Immature natural killer cell (primary cell): ENCODE measurements around the gene CAMK1D. TPM values are rescaled to one million over a fixed set of nuclear protein-coding genes. Genes with fewer than 3 reads are reported as not detected.

Experiments used
- DNase-seq, 3 donors: peaks; one replicate each; pipeline ENCODE4 v3.0.0; 2022; ENCODE audit warnings: mixed read lengths in 1 of 3
- H3K27ac Mint-ChIP-seq, 6 donors: one replicate each; pipeline ENCODE4 v1.8.0; 2020; ENCODE audit warnings: mixed read lengths in 6 of 6, mild to moderate bottlenecking in 5 of 6, inconsistent platforms in 4 of 6, moderate library complexity in 3 of 6
- H3K27me3 Mint-ChIP-seq, 3 donors: one replicate each; pipeline ENCODE4 v1.8.0; 2020 to 2021; ENCODE audit warnings: low read depth in 3 of 3, mild to moderate bottlenecking in 3 of 3, mixed read lengths in 3 of 3, moderate library complexity in 3 of 3, inconsistent platforms in 1 of 3
- H3K36me3 Mint-ChIP-seq, 3 donors: one replicate each; pipeline ENCODE4 v1.8.0; 2020; ENCODE audit warnings: mixed read lengths in 3 of 3, inconsistent platforms in 2 of 3, mild to moderate bottlenecking in 2 of 3
- H3K4me1 Mint-ChIP-seq, 2 donors: one replicate each; pipeline ENCODE4 v1.8.0; 2020; ENCODE audit warnings: inconsistent platforms in 2 of 2, mild to moderate bottlenecking in 2 of 2, mixed read lengths in 2 of 2, moderate library complexity in 1 of 2
- H3K4me3 Mint-ChIP-seq, 5 donors: one replicate each; pipeline ENCODE4 v1.8.0; 2020; ENCODE audit warnings: mild to moderate bottlenecking in 5 of 5, mixed read lengths in 5 of 5, inconsistent platforms in 3 of 5, moderate library complexity in 3 of 5
- H3K9me3 Mint-ChIP-seq, 6 donors: one replicate each; pipeline ENCODE4 v1.8.0; 2020; ENCODE audit warnings: mild to moderate bottlenecking in 6 of 6, mixed read lengths in 6 of 6, inconsistent platforms in 4 of 6, moderate library complexity in 3 of 6
- polyA plus RNA-seq, 3 donors: library from polyadenylated mRNA; unstranded; fragments of 300-500 nt; fragmentation: Illumina TruSeq; gene quantifications; one replicate each; pipeline ENCODE4 v1.2.3, GENCODE V29; 2021

Gene CAMK1D
- polyA plus RNA-seq, 3 donors from 2014 or later, result 5.3 to 19.3 (median 7.7) TPM

DNA sequence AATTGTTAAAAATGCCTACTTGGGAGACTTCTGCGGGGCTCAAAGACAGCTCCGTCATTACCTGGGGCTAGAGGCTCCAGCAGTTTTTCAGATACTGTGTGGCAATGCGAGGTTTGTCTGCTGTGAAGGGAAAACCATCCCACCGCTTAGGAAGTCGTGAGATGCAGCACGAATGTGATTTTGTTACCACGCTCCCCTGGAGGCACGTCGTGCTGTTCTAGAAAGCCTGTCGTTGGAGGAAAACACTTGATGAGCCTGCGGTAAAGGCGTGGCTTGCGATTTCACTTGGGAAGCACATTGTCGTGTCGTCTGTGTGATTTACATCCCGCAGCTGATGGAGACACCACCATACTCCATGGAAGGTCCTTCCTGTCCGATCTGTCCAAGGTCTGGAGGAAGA lies 39.3 kb downstream of the CAMK1D start:
- H3K27ac Mint-ChIP-seq, result peak overlapping the region in 1 of 6 donors; percentile 30

DNA sequence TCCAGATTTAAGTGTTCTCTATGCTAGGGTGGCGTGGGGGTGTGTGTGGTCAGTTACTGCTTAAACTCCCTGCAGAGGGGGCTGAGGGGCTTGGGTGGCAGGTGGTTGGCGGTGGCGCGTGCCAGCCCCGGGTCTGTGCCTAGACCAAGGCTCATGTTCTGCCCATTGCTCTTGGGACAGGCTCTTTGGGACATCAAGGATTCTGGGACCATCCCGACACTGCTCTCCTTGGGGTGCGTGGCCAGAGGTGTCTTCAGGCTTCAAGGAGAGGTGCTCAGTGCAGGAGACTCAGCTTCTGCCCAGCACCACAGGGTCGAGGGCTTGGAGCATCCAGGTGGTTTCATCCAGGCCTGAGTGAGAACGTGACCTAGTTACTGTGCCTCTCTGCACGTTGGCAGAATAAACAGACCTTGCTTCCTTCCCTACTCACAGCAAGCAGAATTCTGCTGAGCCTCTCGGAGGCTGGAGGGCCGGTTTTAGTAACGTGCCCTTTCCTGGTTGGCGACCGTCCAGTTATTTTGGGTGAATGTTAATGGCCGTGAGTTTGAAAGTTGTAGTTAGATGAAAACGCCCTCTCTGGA lies 39.9 kb downstream of the CAMK1D start:
- peaks cover 0 to 2% (median 0%) of the 10 kb centered on the region in 3 donors for H3K27me3 Mint-ChIP-seq
- no peak for DNase-seq
- peaks cover 2 to 11% (median 5%) of the 10 kb centered on the region in 6 donors for H3K9me3 Mint-ChIP-seq
- peaks cover 4 to 10% (median 6%) of the 10 kb centered on the region in 3 donors for H3K36me3 Mint-ChIP-seq
- H3K4me3 Mint-ChIP-seq, result no peak overlapping the region
- peak overlapping the region in 2 of 6 donors; percentile 30 to 62 for H3K27ac Mint-ChIP-seq
- H3K4me1 Mint-ChIP-seq, result peaks cover 28 to 44% of the 10 kb centered on the region in 2 donors

More for the DNA sequence above, 39.3 kb downstream of the CAMK1D start:
- DNase-seq, result no peak
- Mint-ChIP-seq H3K27me3 (peaks cover 0 to 2% (median 0%) of the 10 kb centered on the region in 3 donors), H3K9me3 (peaks cover 2 to 16% (median 6%) of the 10 kb centered on the region in 6 donors), H3K4me1 (peaks cover 28 to 44% of the 10 kb centered on the region in 2 donors), H3K36me3 (peaks cover 6 to 10% (median 8%) of the 10 kb centered on the region in 3 donors), H3K4me3 (no peak overlapping the region)

DNA sequence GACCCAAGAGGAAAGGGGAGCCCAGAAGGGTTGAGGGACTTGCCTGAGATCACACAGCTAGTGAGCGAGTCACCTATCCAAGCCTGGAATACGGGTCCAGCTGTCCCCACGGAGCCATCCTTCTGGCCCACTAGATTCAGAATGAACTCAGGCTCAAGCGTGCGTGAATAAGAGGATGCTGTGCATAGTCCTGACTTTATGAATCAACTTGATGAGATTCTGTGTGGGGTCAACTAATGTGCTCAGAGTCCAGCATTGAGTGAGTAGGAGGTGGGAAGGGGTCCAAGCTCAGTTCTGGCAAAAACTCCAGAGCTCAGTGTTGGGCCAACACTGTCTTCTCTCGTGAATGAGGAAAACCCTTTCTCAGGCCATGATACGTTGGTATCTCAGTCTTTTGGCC lies 41.4 kb downstream of the CAMK1D start:
- Mint-ChIP-seq H3K4me1 (peaks cover 29 to 40% of the 10 kb centered on the region in 2 donors), H3K27me3 (no peaks in the 10 kb centered on the region), H3K4me3 (no peak overlapping the region), H3K36me3 (no peaks in the 10 kb centered on the region), H3K9me3 (no peaks in the 10 kb centered on the region), H3K27ac (no peak overlapping the region)
- no peak for DNase-seq

DNA sequence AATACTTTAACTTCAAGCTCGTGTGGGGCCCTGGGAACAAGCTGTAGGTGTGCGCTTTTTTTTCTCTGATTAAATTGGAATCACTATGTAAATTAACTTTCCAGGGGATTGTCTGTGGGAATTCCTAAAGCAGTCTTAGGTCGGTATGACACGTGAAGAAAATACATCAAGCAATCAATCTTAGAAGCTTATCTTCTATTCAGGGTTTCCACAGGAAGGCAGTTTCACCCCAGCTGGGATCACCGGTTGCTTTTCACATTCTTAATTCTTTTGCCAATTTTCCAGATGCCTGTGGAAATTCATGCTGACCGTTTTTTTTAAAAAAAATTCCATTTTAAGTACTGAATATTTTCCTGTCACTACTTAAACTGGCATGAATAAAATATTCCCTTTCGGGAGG lies 41.9 kb downstream of the CAMK1D start:
- DNase-seq, result no peak
- H3K9me3 Mint-ChIP-seq, result no peaks in the 10 kb centered on the region
- peaks cover 0 to 1% (median 0%) of the 10 kb centered on the region in 3 donors for H3K27me3 Mint-ChIP-seq
- no peak overlapping the region for H3K27ac Mint-ChIP-seq
- H3K4me1 Mint-ChIP-seq, result peaks cover 29 to 41% of the 10 kb centered on the region in 2 donors
- H3K36me3 Mint-ChIP-seq, result no peaks in the 10 kb centered on the region
- H3K4me3 Mint-ChIP-seq, result no peak overlapping the region

DNA sequence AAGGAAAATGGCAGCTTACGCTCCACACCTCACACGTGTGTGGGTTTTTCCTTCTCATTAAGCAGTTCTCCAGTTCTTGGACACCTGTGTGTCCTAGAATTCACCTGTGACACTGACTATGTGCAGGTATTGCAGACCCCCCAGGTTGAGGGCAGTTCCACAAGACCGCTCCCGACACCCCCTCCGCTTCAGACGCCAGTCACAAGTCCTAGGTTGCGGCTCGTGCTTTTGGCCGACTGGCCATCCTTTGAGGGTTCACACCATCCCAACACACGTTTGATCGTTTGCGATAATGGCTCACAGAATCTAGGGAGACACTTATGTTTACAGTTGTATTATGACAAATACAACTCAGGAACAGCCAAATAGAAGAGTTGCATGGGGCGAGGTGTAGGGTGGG lies 44.5 kb downstream of the CAMK1D start:
- peaks cover 0 to 2% (median 0%) of the 10 kb centered on the region in 3 donors for H3K27me3 Mint-ChIP-seq
- DNase-seq, result no peak
- no peaks in the 10 kb centered on the region for H3K9me3 Mint-ChIP-seq
- peak overlapping the region in 1 of 6 donors; percentile 30 for H3K27ac Mint-ChIP-seq
- no peaks in the 10 kb centered on the region for H3K36me3 Mint-ChIP-seq
- peaks cover 23 to 54% of the 10 kb centered on the region in 2 donors for H3K4me1 Mint-ChIP-seq
- no peak overlapping the region for H3K4me3 Mint-ChIP-seq

GRCh38 chr10:12394241-12395033 lies 45.1 kb downstream of the CAMK1D start:
- H3K27ac Mint-ChIP-seq, result no peak overlapping the region
- no peaks in the 10 kb centered on the region for H3K36me3 Mint-ChIP-seq
- no peaks in the 10 kb centered on the region for H3K9me3 Mint-ChIP-seq
- no peak overlapping the region for H3K4me3 Mint-ChIP-seq
- H3K4me1 Mint-ChIP-seq, result peaks cover 19 to 48% of the 10 kb centered on the region in 2 donors
- H3K27me3 Mint-ChIP-seq, result peaks cover 0 to 2% (median 0%) of the 10 kb centered on the region in 3 donors
- DNase-seq, result no peak

- no peaks in the 10 kb centered on the region for H3K36me3 Mint-ChIP-seq
- H3K27me3 Mint-ChIP-seq, result peaks cover 0 to 2% (median 0%) of the 10 kb centered on the region in 3 donors
- H3K4me3 Mint-ChIP-seq, result no peak overlapping the region
- peak overlapping the region in 1 of 6 donors; percentile 17 for H3K27ac Mint-ChIP-seq
- H3K9me3 Mint-ChIP-seq, result no peaks in the 10 kb centered on the region
- H3K4me1 Mint-ChIP-seq, result peaks cover 14 to 31% of the 10 kb centered on the region in 2 donors
- no peak for DNase-seq
Observed at GRCh38 chr10:12396093-12396492, 46.7 kb downstream of the CAMK1D start.

DNA sequence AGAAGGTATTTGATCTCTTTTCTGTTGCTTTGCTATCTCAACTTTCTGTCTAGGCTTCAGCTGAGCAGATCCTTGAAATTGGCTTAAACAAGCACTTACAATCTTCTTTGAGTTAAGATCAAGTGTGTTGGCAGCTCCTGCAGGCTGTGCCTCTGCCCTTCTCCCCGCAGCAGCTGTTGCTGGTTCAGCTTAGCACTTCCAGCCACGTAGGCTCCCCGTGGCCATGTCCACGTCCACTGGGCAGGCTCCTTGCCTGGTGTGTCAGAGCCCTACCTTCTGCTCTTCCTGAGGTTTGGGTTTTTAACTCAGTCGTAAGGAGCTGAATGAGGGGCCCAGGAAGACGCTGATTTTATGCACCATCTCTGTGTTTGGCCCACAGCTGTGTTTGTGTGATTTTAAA lies 47.2 kb downstream of the CAMK1D start:
- H3K4me1 Mint-ChIP-seq, result peaks cover 14 to 27% of the 10 kb centered on the region in 2 donors
- H3K36me3 Mint-ChIP-seq, result no peaks in the 10 kb centered on the region
- H3K27ac Mint-ChIP-seq, result peak overlapping the region in 1 of 6 donors; percentile 17
- peaks cover 0 to 4% (median 0%) of the 10 kb centered on the region in 3 donors for H3K27me3 Mint-ChIP-seq
- DNase-seq, result no peak
- H3K9me3 Mint-ChIP-seq, result no peaks in the 10 kb centered on the region
- H3K4me3 Mint-ChIP-seq, result no peak overlapping the region

GRCh38 chr10:12397147-12397896 lies 48.0 kb downstream of the CAMK1D start:
- Mint-ChIP-seq H3K27ac (peak overlapping the region in 1 of 6 donors; percentile 17), H3K9me3 (no peaks in the 10 kb centered on the region), H3K36me3 (no peaks in the 10 kb centered on the region), H3K27me3 (peaks cover 0 to 4% (median 0%) of the 10 kb centered on the region in 3 donors), H3K4me3 (no peak overlapping the region), H3K4me1 (peaks cover 13 to 26% of the 10 kb centered on the region in 2 donors)
- DNase-seq, result no peak

GRCh38 chr10:12397941-12398340 lies 48.6 kb downstream of the CAMK1D start:
- H3K27ac Mint-ChIP-seq, result no peak overlapping the region
- no peaks in the 10 kb centered on the region for H3K9me3 Mint-ChIP-seq
- H3K4me1 Mint-ChIP-seq, result peaks cover 10 to 24% of the 10 kb centered on the region in 2 donors
- DNase-seq, result no peak
- H3K27me3 Mint-ChIP-seq, result peaks cover 0 to 4% (median 0%) of the 10 kb centered on the region in 3 donors
- no peak overlapping the region for H3K4me3 Mint-ChIP-seq
- no peaks in the 10 kb centered on the region for H3K36me3 Mint-ChIP-seq

- Mint-ChIP-seq H3K36me3 (no peaks in the 10 kb centered on the region), H3K9me3 (no peaks in the 10 kb centered on the region), H3K27me3 (peaks cover 0 to 4% (median 0%) of the 10 kb centered on the region in 3 donors), H3K4me1 (peaks cover 14 to 38% of the 10 kb centered on the region in 2 donors), H3K27ac (no peak overlapping the region), H3K4me3 (no peak overlapping the region)
- DNase-seq, result no peak
Observed at GRCh38 chr10:12400266-12400931, 51.1 kb downstream of the CAMK1D start.

GRCh38 chr10:12401466-12401865 lies 52.1 kb downstream of the CAMK1D start:
- Mint-ChIP-seq H3K4me3 (no peak overlapping the region), H3K9me3 (no peaks in the 10 kb centered on the region), H3K4me1 (peaks cover 17 to 36% of the 10 kb centered on the region in 2 donors), H3K27me3 (peaks cover 0 to 2% (median 0%) of the 10 kb centered on the region in 3 donors), H3K27ac (peak overlapping the region in 1 of 6 donors; percentile 22), H3K36me3 (peaks cover 3 to 4% (median 3%) of the 10 kb centered on the region in 3 donors)
- no peak for DNase-seq

DNA sequence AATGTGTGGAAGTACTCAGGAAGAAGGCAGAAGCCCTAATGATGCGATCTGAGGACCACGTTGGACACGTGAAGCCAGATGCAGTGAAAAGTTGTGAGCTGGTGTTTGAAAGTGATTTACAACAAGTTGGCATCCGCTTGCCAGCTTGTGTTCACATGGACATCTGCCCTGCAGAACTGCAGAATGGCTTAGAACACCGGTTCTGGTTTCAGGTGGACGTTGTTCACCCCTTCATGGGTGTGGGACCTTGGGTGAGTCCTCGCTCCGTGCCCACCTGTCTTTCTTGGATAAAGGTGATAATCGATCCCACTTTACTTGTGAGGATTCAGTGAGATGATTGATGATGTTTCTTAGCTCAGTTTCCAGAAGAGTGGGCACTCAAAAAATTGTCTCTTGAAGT lies 53.8 kb downstream of the CAMK1D start:
- Mint-ChIP-seq H3K36me3 (peaks cover 4 to 7% (median 6%) of the 10 kb centered on the region in 3 donors), H3K9me3 (no peaks in the 10 kb centered on the region), H3K27ac (no peak overlapping the region), H3K4me1 (peaks cover 13 to 22% of the 10 kb centered on the region in 2 donors), H3K4me3 (no peak overlapping the region), H3K27me3 (peaks cover 0 to 3% (median 0%) of the 10 kb centered on the region in 3 donors)
- no peak for DNase-seq
